SK-N-SH treated with all-trans-retinoic acid at 6 μM for 48 hours (cell line): Measurements from ENCODE around the gene DPAGT1.

Experiments used
- ATAC-seq: fragments of 200-7000 bp; cut with Tn5 transposase; 3 replicates; pipeline ENCODE4 v1.9.1; 2020; ENCODE audit warnings: mild to moderate bottlenecking, moderate library complexity
- ARNTL ChIP-seq: fragments of 450-650 bp; formaldehyde crosslinking; IDR thresholded peaks from 2 replicates; pipeline ENCODE4 v1.5.0; 2020; ENCODE audit warnings: low read depth, mild to moderate bottlenecking, moderate library complexity, borderline replicate concordance
- BACH2 ChIP-seq: fragments of 250-450 bp; sonication (Bioruptor Pico); IDR thresholded peaks from 2 replicates; pipeline ENCODE4 v1.9.0; 2021; ENCODE audit warnings: mild to moderate bottlenecking, borderline replicate concordance
- CREB5 ChIP-seq: fragments of 250-450 bp; sonication (Bioruptor Pico); IDR thresholded peaks from 2 replicates; pipeline ENCODE4 v1.5.1; 2020; ENCODE audit warnings: low read depth, mild to moderate bottlenecking, moderate library complexity
- CSDC2 ChIP-seq: fragments of 250-450 bp; sonication (Bioruptor Pico); IDR thresholded peaks from 2 replicates; pipeline ENCODE4 v1.5.0; 2020; ENCODE audit warnings: mild to moderate bottlenecking, moderate library complexity
- CSRNP3 ChIP-seq: fragments of 250-450 bp; sonication (Bioruptor Pico); IDR thresholded peaks from 2 replicates; pipeline ENCODE4 v1.5.1; 2021; ENCODE audit warnings: mild to moderate bottlenecking, moderate library complexity
- ESRRG ChIP-seq: fragments of 250-450 bp; sonication (Bioruptor Pico); IDR thresholded peaks from 2 replicates; pipeline ENCODE4 v1.6.1; 2021; ENCODE audit warnings: mild to moderate bottlenecking
- GLIS3 ChIP-seq: fragments of 250-450 bp; sonication (Bioruptor Pico); IDR thresholded peaks from 2 replicates; pipeline ENCODE4 v1.5.0; 2020; ENCODE audit warnings: mild to moderate bottlenecking, moderate library complexity
- ISL1 ChIP-seq: fragments of 250-450 bp; sonication (Bioruptor Pico); IDR thresholded peaks from 2 replicates; pipeline ENCODE4 v2.1.2; 2022; ENCODE audit warnings: mild to moderate bottlenecking, moderate library complexity
- OSR1 ChIP-seq: fragments of 250-450 bp; sonication (Bioruptor Pico); IDR thresholded peaks from 2 replicates; pipeline ENCODE4 v1.8.0; 2022; ENCODE audit warnings: moderate library complexity, mild to moderate bottlenecking, inconsistent platforms
- PATZ1 ChIP-seq: fragments of 250-450 bp; sonication (Bioruptor Pico); IDR thresholded peaks from 2 replicates; pipeline ENCODE4 v1.8.0; 2020; ENCODE audit warnings: mild to moderate bottlenecking, moderate library complexity, borderline replicate concordance
- POU6F1 ChIP-seq: fragments of 250-450 bp; sonication (Bioruptor Pico); IDR thresholded peaks from 2 replicates; pipeline ENCODE4 v1.8.0; 2021; ENCODE audit warnings: low read depth, mild to moderate bottlenecking, moderate library complexity, borderline replicate concordance
- PPARA ChIP-seq: fragments of 250-450 bp; sonication (Bioruptor Pico); IDR thresholded peaks from 2 replicates; pipeline ENCODE4 v1.5.0; 2020; ENCODE audit warnings: mild to moderate bottlenecking, borderline replicate concordance
- RARB ChIP-seq: fragments of 250-450 bp; sonication (Bioruptor Pico); IDR thresholded peaks from 2 replicates; pipeline ENCODE4 v1.8.0; 2021; ENCODE audit warnings: mild to moderate bottlenecking, moderate library complexity
- SNAI2 ChIP-seq: fragments of 250-450 bp; sonication (Bioruptor Pico); IDR thresholded peaks from 2 replicates; pipeline ENCODE4 v1.5.0; 2020; ENCODE audit warnings: mild to moderate bottlenecking, moderate library complexity
- TCF4 ChIP-seq: fragments of 250-450 bp; sonication (Bioruptor Pico); IDR thresholded peaks from 2 replicates; pipeline ENCODE4 v1.8.0; 2021; ENCODE audit warnings: mild to moderate bottlenecking, moderate library complexity, borderline replicate concordance
- TOX ChIP-seq: fragments of 250-450 bp; sonication (Bioruptor Pico); IDR thresholded peaks from 2 replicates; pipeline ENCODE4 v1.8.0; 2021; ENCODE audit warnings: mild to moderate bottlenecking, moderate library complexity, borderline replicate concordance
- TSHZ2 ChIP-seq: fragments of 250-450 bp; sonication (Bioruptor Pico); IDR thresholded peaks from 2 replicates; pipeline ENCODE4 v1.5.0; 2020; ENCODE audit warnings: mild to moderate bottlenecking, moderate library complexity
- ZC3H10 ChIP-seq: fragments of 250-450 bp; sonication (Bioruptor Pico); IDR thresholded peaks from 2 replicates; pipeline ENCODE4 v1.5.1; 2021; ENCODE audit warnings: mild to moderate bottlenecking, moderate library complexity
- ZFP3 ChIP-seq: fragments of 250-450 bp; sonication (Bioruptor Pico); IDR thresholded peaks from 2 replicates; pipeline ENCODE4 v1.5.0; 2020; ENCODE audit warnings: mild to moderate bottlenecking, moderate library complexity
- ZFP30 ChIP-seq: fragments of 450-650 bp; formaldehyde crosslinking; IDR thresholded peaks from 2 replicates; pipeline ENCODE4 v1.5.0; 2022; ENCODE audit warnings: mild to moderate bottlenecking, moderate library complexity
- ZNF565 ChIP-seq: fragments of 450-650 bp; formaldehyde crosslinking; conservative IDR thresholded peaks from 2 replicates; pipeline ENCODE4 v1.5.0; 2020; ENCODE audit warnings: low read depth, mild to moderate bottlenecking, moderate library complexity
- ZNF70 ChIP-seq: fragments of 450-650 bp; formaldehyde crosslinking; IDR thresholded peaks from 2 replicates; pipeline ENCODE4 v1.5.0; 2020; ENCODE audit warnings: mild to moderate bottlenecking, moderate library complexity
- ZNF8 ChIP-seq: fragments of 450-650 bp; formaldehyde crosslinking; IDR thresholded peaks from 2 replicates; pipeline ENCODE4 v1.5.0; 2020; ENCODE audit warnings: mild to moderate bottlenecking, moderate library complexity

Gene DPAGT1

GRCh38 chr11:119088406-119088805, 13.2 kb downstream of the DPAGT1 start:
- ATAC-seq, result no peak
- TF ChIP-seq GLIS3 (CRISPR knock-in tag), result no peak
- TF ChIP-seq ISL1 (CRISPR knock-in tag), result no peak
- no peak for TF ChIP-seq TOX (CRISPR knock-in tag)
- TF ChIP-seq ZNF8 (CRISPR knock-in tag), result no peak
- no peak for TF ChIP-seq ZC3H10 (CRISPR knock-in tag)
- TF ChIP-seq RARB, result no peak
- TF ChIP-seq POU6F1, result no peak
- TF ChIP-seq ESRRG (CRISPR knock-in tag), result no peak
- no peak for TF ChIP-seq ZFP3
- no peak for TF ChIP-seq ARNTL (CRISPR knock-in tag)
- TF ChIP-seq CSDC2 (CRISPR knock-in tag), result no peak

GRCh38 chr11:119087747-119088241, 13.9 kb downstream of the DPAGT1 start:
- ATAC-seq, result no peak
- TF ChIP-seq ISL1 (CRISPR knock-in tag) (no peak), TCF4 (CRISPR knock-in tag) (no peak), SNAI2 (CRISPR knock-in tag) (no peak), OSR1 (CRISPR knock-in tag) (no peak), GLIS3 (CRISPR knock-in tag) (no peak), ESRRG (CRISPR knock-in tag) (no peak), ZC3H10 (CRISPR knock-in tag) (no peak), BACH2 (no peak), ZFP30 (CRISPR knock-in tag) (no peak), PATZ1 (CRISPR knock-in tag) (no peak), TSHZ2 (CRISPR knock-in tag) (no peak)

- no peak for ATAC-seq
- no peak for TF ChIP-seq ARNTL (CRISPR knock-in tag)
- TF ChIP-seq ZFP3, result no peak
- TF ChIP-seq ZC3H10 (CRISPR knock-in tag), result no peak
- TF ChIP-seq GLIS3 (CRISPR knock-in tag), result no peak
- TF ChIP-seq CREB5, result no peak
- TF ChIP-seq SNAI2 (CRISPR knock-in tag), result no peak
- TF ChIP-seq, all 23 proteins: peak for 0
Measured at GRCh38 chr11:119087123-119087522, 14.5 kb downstream of the DPAGT1 start.

- peak; percentile 57 for ATAC-seq
- TF ChIP-seq SNAI2 (CRISPR knock-in tag) (no peak), ZFP30 (CRISPR knock-in tag) (no peak), CREB5 (no peak), ESRRG (CRISPR knock-in tag) (no peak), BACH2 (no peak), ZNF8 (CRISPR knock-in tag) (no peak), CSRNP3 (no peak), ZFP3 (no peak), ZNF565 (no peak), GLIS3 (CRISPR knock-in tag) (no peak), PPARA (CRISPR knock-in tag) (no peak), TOX (CRISPR knock-in tag) (no peak), TSHZ2 (CRISPR knock-in tag) (no peak), ZNF70 (CRISPR knock-in tag) (no peak)
Measured at GRCh38 chr11:119085437-119085847, 16.2 kb downstream of the DPAGT1 start.
